ENCODE measurements around the gene RMDN2. TPM values are rescaled to one million over a fixed set of nuclear protein-coding genes. Genes with fewer than 3 reads are reported as not detected.

RMDN2 gene
- total and polyA plus RNA-seq, 2 experiments from 2014 or later: 3.4 to 3.6 TPM

DNA sequence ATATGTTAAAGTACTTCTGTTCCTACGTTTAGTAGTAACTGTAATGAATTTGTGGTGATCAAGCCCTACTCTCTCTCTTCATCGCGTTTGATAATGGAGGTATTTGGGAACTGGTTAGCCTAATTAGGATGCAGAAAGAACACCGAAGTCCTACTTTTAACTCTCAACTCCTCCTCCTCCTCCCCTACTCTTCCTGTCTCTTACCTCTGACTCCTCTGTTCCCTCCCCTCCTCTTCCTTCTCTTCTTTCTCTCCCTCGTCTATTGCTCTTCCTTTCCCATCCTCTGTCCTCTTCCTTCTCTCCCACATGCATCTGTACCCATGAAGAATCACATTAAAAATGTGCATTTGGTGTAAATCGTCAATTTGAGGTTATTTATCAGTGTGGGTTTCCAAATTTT is 57.8 kb downstream of the RMDN2 start:
- Histone ChIP-seq H3K27ac (ENCODE audit: low read depth) (no peak overlapping the region), H3K9me2 (ENCODE audit: insufficient read depth) (no peaks in the 10 kb centered on the region), H3K27me3 (ENCODE audit: insufficient read depth) (no peaks in the 10 kb centered on the region), H4K20me1 (replicated peaks; ENCODE audit: insufficient read depth) (no peaks in the 10 kb centered on the region), H3K4me2 (peak overlapping the region; percentile 62), H3K4me1 (ENCODE audit: insufficient read depth) (peaks cover 3% of the 10 kb centered on the region; the same call in 1 of the 2 replicates), H3F3A (replicated peaks; ENCODE audit: low read depth) (no peaks in the 10 kb centered on the region), H3K36me3 (ENCODE audit: insufficient read depth) (no peaks in the 10 kb centered on the region), H3K79me2 (replicated peaks; ENCODE audit: insufficient read depth) (no peaks in the 10 kb centered on the region), H3K4me3 (peak overlapping the region; percentile 26; the same call in 1 of the 2 replicates), H2AFZ (no peak overlapping the region)
- no peaks in the 10 kb centered on the region for H3K27me3 Mint-ChIP-seq (ENCODE audit: insufficient read depth, low read depth, poor library complexity)
- DNase-seq (ENCODE audit: low spot score) (peak; percentile 36), ATAC-seq (peak; percentile 77)
- peaks cover 11% of the 10 kb centered on the region for H3K4me1 Mint-ChIP-seq
- no peak overlapping the region for H3K27ac Mint-ChIP-seq
- peaks cover under 1% of the 10 kb centered on the region; the same call in 1 of the 3 replicates for H3K36me3 Mint-ChIP-seq (ENCODE audit: low read depth)
- peaks cover 10% of the 10 kb centered on the region; the same call in 2 of the 3 replicates for H3K9me3 Mint-ChIP-seq
- TF ChIP-seq ETS1 (IDR thresholded peaks at IDR 0.05): no peak
- no peak for TF ChIP-seq ZNF331 (CRISPR knock-in tag; IDR thresholded peaks at IDR 0.05; ENCODE audit: low read depth)
- no peak for TF ChIP-seq CTCF (conservative IDR thresholded peaks at IDR 0.05; ENCODE audit: low read depth in 2 of 2)
- no peak for TF ChIP-seq STAT1 (IDR thresholded peaks at IDR 0.05; ENCODE audit: unreplicated experiment)
- TF ChIP-seq JUNB (IDR thresholded peaks at IDR 0.05; ENCODE audit: unreplicated experiment): no peak
- TF ChIP-seq POLR2AphosphoS5 (IDR thresholded peaks at IDR 0.05; ENCODE audit: low read depth): no peak
- TF ChIP-seq ZNF462 (CRISPR knock-in tag; IDR thresholded peaks at IDR 0.05): no peak
- no peak for TF ChIP-seq REST (IDR thresholded peaks at IDR 0.05; ENCODE audit: unreplicated experiment)
- TF ChIP-seq CREB1 (CRISPR knock-in tag; IDR thresholded peaks at IDR 0.05; ENCODE audit: low read depth): no peak
- TF ChIP-seq EZH2 (IDR thresholded peaks at IDR 0.05; ENCODE audit: low read depth, unreplicated experiment): no peak
- TF ChIP-seq ZNF114 (CRISPR knock-in tag; IDR thresholded peaks at IDR 0.05): no peak
- TF ChIP-seq NANOG (IDR thresholded peaks at IDR 0.05; ENCODE audit: borderline replicate concordance): no peak
- no peak for TF ChIP-seq EZH2phosphoT487 (IDR thresholded peaks at IDR 0.05; ENCODE audit: unreplicated experiment)
- no peak overlapping the region for H3K4me3 Mint-ChIP-seq

All from GM23338 (cell line).